Astrocyte (in vitro differentiated cells and primary cell): ENCODE measurements around the gene LMO1. TPM values are rescaled to one million over a fixed set of nuclear protein-coding genes. Genes with fewer than 3 reads are reported as not detected.

Source experiments
- DNase-seq: peaks from one replicate; pipeline ENCODE4 v3.0.0-alpha.2; 2010; ENCODE audit warnings: low read depth
- FAIRE-seq: peaks from 2 replicates; lab custom pipeline; 2011; peaks lifted over from hg19 to GRCh38; lab: Jason Lieb, UNC
- H2AFZ ChIP-seq: 2 replicates; pipeline ENCODE4 v1.6.0; 2012; ENCODE audit warnings: low read depth, low read length, inconsistent platforms
- H3K27ac ChIP-seq: 2 replicates; pipeline ENCODE4 v1.5.1; 2011; ENCODE audit warnings: low read depth, low read length, inconsistent platforms
- H3K27me3 ChIP-seq: 2 replicates; pipeline ENCODE4 v1.6.0; 2011; ENCODE audit warnings: low read length, inconsistent platforms; ENCODE audit not compliant: insufficient read depth
- H3K36me3 ChIP-seq: 2 replicates; pipeline ENCODE4 v1.5.1; 2011; ENCODE audit warnings: low read length, inconsistent platforms; ENCODE audit not compliant: insufficient read depth
- H3K4me1 ChIP-seq: 2 replicates; pipeline ENCODE4 v1.5.1; 2011; ENCODE audit warnings: low read length, inconsistent platforms; ENCODE audit not compliant: insufficient read depth
- H3K4me2 ChIP-seq: 2 replicates; pipeline ENCODE4 v1.6.0; 2012; ENCODE audit warnings: low read length, inconsistent platforms
- H3K4me3 ChIP-seq: 2 replicates; pipeline ENCODE4 v1.5.1; 2011; ENCODE audit warnings: low read depth, mild to moderate bottlenecking, low read length, inconsistent platforms; ENCODE audit not compliant: insufficient read depth
- H3K79me2 ChIP-seq: 2 replicates; pipeline ENCODE4 v1.6.0; 2012; ENCODE audit warnings: mild to moderate bottlenecking, low read length, inconsistent platforms; ENCODE audit not compliant: insufficient read depth
- H3K9ac ChIP-seq: 2 replicates; pipeline ENCODE4 v1.6.0; 2012; ENCODE audit warnings: mild to moderate bottlenecking, low read length, inconsistent platforms
- H3K9me3 ChIP-seq: 2 replicates; pipeline ENCODE4 v1.5.1; 2012; ENCODE audit warnings: low read depth, mild to moderate bottlenecking, low read length, inconsistent platforms; ENCODE audit not compliant: insufficient read depth
- H4K20me1 ChIP-seq: 2 replicates; pipeline ENCODE4 v1.6.0; 2012; ENCODE audit warnings: low read length, inconsistent platforms; ENCODE audit not compliant: insufficient read depth
- H3K27ac Mint-ChIP-seq: one replicate; pipeline ENCODE4 v1.8.0; 2021; ENCODE audit warnings: mild to moderate bottlenecking, mixed read lengths; ENCODE audit not compliant: unreplicated experiment
- H3K27me3 Mint-ChIP-seq: one replicate; pipeline ENCODE4 v1.8.0; 2021; ENCODE audit warnings: low read depth, mixed read lengths; ENCODE audit not compliant: unreplicated experiment
- H3K36me3 Mint-ChIP-seq: one replicate; pipeline ENCODE4 v1.8.0; 2021; ENCODE audit warnings: low read depth, mixed read lengths; ENCODE audit not compliant: unreplicated experiment
- H3K4me1 Mint-ChIP-seq: one replicate; pipeline ENCODE4 v1.8.0; 2021; ENCODE audit warnings: low read depth, mixed read lengths; ENCODE audit not compliant: unreplicated experiment
- H3K4me3 Mint-ChIP-seq: one replicate; pipeline ENCODE4 v1.8.0; 2021; ENCODE audit warnings: mild to moderate bottlenecking, moderate library complexity, mixed read lengths; ENCODE audit not compliant: unreplicated experiment
- H3K9me3 Mint-ChIP-seq: one replicate; pipeline ENCODE4 v1.8.0; 2021; ENCODE audit warnings: mild to moderate bottlenecking, mixed read lengths; ENCODE audit not compliant: unreplicated experiment
- EZH2 ChIP-seq: IDR thresholded peaks from 2 replicates; pipeline ENCODE4 v1.6.1; 2012; ENCODE audit warnings: mild to moderate bottlenecking, low read length, inconsistent platforms; ENCODE audit not compliant: insufficient read depth
- total RNA-seq: library from RNA; stranded (reverse); gene quantifications from 2 replicates; pipeline ENCODE4 v1.2.1, GENCODE V29; 2021
- TF ChIP-seq, protein P1 (sequence below): IDR thresholded peaks from 2 replicates; pipeline ENCODE4 v1.5.1; 2011; ENCODE audit warnings: low read depth, mild to moderate bottlenecking, inconsistent platforms, low read length, moderate library complexity; ENCODE audit not compliant: insufficient read depth

The LMO1 gene
- total RNA-seq, 1 donor from 2014 or later = 1.5 TPM

DNA sequence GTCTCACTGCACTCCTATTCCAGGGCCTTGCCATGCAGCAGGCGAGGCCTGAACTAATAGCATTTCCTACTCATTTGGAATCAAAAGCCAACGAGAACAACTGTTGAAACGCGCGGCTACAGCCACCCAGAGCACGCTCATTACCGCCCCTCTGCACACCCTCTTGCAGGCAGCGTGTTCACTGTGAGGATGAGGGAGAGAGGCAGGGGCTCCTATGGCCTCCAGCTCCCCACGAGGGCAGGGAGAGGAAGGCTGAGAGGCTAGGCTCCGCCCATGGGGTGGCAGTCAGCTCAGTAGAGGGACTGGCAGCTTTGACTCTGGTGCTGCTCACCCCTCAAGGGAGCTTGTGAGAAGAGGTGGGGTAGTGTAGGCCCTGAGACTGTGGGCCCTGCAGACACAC lies 26.2 kb downstream of the LMO1 start:
- TF ChIP-seq EZH2 = no peak
- TF ChIP-seq, protein P1, sequence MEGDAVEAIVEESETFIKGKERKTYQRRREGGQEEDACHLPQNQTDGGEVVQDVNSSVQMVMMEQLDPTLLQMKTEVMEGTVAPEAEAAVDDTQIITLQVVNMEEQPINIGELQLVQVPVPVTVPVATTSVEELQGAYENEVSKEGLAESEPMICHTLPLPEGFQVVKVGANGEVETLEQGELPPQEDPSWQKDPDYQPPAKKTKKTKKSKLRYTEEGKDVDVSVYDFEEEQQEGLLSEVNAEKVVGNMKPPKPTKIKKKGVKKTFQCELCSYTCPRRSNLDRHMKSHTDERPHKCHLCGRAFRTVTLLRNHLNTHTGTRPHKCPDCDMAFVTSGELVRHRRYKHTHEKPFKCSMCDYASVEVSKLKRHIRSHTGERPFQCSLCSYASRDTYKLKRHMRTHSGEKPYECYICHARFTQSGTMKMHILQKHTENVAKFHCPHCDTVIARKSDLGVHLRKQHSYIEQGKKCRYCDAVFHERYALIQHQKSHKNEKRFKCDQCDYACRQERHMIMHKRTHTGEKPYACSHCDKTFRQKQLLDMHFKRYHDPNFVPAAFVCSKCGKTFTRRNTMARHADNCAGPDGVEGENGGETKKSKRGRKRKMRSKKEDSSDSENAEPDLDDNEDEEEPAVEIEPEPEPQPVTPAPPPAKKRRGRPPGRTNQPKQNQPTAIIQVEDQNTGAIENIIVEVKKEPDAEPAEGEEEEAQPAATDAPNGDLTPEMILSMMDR = no peak
- no peaks in the 10 kb centered on the region for H3K79me2 ChIP-seq
- no peak overlapping the region for H3K4me3 ChIP-seq
- no peaks in the 10 kb centered on the region for H3K36me3 ChIP-seq
- peaks cover 10% of the 10 kb centered on the region for H3K4me1 ChIP-seq
- Mint-ChIP-seq H3K4me3 (no peak overlapping the region), H3K9me3 (peaks cover 3% of the 10 kb centered on the region), H3K27me3 (peaks cover 35% of the 10 kb centered on the region), H3K27ac (no peak overlapping the region), H3K4me1 (peaks cover 28% of the 10 kb centered on the region), H3K36me3 (no peaks in the 10 kb centered on the region)
- no peak overlapping the region for H3K4me2 ChIP-seq
- H3K27me3 ChIP-seq = peaks cover 6% of the 10 kb centered on the region
- H3K9me3 ChIP-seq = peaks cover 3% of the 10 kb centered on the region
- H2AFZ ChIP-seq = no peak overlapping the region
- DNase-seq = no peak
- no peak overlapping the region for H3K27ac ChIP-seq
- H4K20me1 ChIP-seq = no peaks in the 10 kb centered on the region
- FAIRE-seq = no peak
- H3K9ac ChIP-seq = no peak overlapping the region

DNA sequence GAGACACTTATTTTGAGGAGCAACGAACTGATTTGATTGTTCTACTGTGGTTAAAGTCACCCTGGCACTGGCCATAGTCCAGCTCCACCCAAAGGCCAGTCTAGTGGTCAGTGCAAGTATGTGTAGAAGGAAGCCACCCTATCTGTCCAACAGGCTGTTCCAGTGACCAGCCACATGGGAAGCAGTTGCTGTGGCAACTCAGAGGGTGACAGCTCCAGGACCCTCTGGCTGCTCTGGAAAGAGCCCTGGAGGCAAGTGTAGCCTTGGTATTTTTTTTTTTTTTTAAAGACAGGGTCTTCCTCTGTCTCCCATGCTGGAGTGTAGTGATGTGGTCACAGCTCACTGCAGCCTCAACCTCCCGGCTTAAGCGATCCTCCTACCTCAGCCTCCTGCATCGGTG lies 27.8 kb downstream of the LMO1 start:
- Histone ChIP-seq H3K9me3 (no peaks in the 10 kb centered on the region), H3K27me3 (peaks cover 3% of the 10 kb centered on the region), H3K4me1 (peaks cover 10% of the 10 kb centered on the region), H3K4me2 (no peak overlapping the region), H3K4me3 (no peak overlapping the region), H2AFZ (no peak overlapping the region), H3K9ac (no peak overlapping the region), H4K20me1 (no peaks in the 10 kb centered on the region), H3K27ac (no peak overlapping the region), H3K36me3 (no peaks in the 10 kb centered on the region), H3K79me2 (no peaks in the 10 kb centered on the region)
- Mint-ChIP-seq H3K27ac (no peak overlapping the region), H3K4me1 (peaks cover 28% of the 10 kb centered on the region), H3K36me3 (no peaks in the 10 kb centered on the region), H3K4me3 (no peak overlapping the region), H3K27me3 (peaks cover 32% of the 10 kb centered on the region), H3K9me3 (no peaks in the 10 kb centered on the region)
- no peak for TF ChIP-seq EZH2
- TF ChIP-seq, protein P1 = no peak
- no peak for FAIRE-seq
- DNase-seq = no peak

DNA sequence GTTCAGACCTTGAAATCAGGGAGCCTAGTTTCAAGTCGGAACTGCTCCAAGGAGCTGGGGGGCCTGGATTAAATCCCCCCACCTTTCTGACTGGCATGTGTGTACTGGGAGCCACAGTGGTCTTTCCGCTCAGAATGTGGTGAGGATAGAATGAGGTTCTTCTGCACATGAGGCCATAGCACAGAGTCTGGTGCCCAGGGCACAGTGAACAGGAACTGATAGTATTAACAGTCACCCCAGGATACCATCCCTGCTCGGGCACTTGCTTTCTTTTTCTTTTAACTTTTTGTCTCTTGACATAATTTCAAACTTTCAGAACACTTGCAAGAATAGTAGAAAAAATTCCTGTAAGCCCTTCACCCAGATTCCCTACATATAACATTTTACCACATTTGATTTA lies 28.8 kb downstream of the LMO1 start:
- no peaks in the 10 kb centered on the region for H3K9me3 ChIP-seq
- H3K4me3 ChIP-seq = no peak overlapping the region
- Mint-ChIP-seq H3K27ac (no peak overlapping the region), H3K4me3 (peak overlapping the region; percentile 20), H3K9me3 (no peaks in the 10 kb centered on the region), H3K27me3 (peaks cover 35% of the 10 kb centered on the region), H3K4me1 (peaks cover 28% of the 10 kb centered on the region), H3K36me3 (no peaks in the 10 kb centered on the region)
- no peak overlapping the region for H3K9ac ChIP-seq
- H3K27me3 ChIP-seq = no peaks in the 10 kb centered on the region
- no peaks in the 10 kb centered on the region for H3K36me3 ChIP-seq
- TF ChIP-seq, protein P1 = no peak
- TF ChIP-seq EZH2 = no peak
- FAIRE-seq = no peak
- H3K4me1 ChIP-seq = peaks cover 10% of the 10 kb centered on the region
- no peak overlapping the region for H3K4me2 ChIP-seq
- no peak overlapping the region for H3K27ac ChIP-seq
- H4K20me1 ChIP-seq = no peaks in the 10 kb centered on the region
- no peak overlapping the region for H2AFZ ChIP-seq
- H3K79me2 ChIP-seq = no peaks in the 10 kb centered on the region
- DNase-seq = no peak
